SK-N-SH treated with all-trans-retinoic acid at 6 μM for 48 hours (cell line): Measurements from ENCODE around the gene SCO1.

Experiments
- ARNTL ChIP-seq: fragments of 450-650 bp; formaldehyde crosslinking; IDR thresholded peaks from 2 replicates; pipeline ENCODE4 v1.5.0; 2020; ENCODE audit warnings: low read depth, mild to moderate bottlenecking, moderate library complexity, borderline replicate concordance
- CSDC2 ChIP-seq: fragments of 250-450 bp; sonication (Bioruptor Pico); IDR thresholded peaks from 2 replicates; pipeline ENCODE4 v1.5.0; 2020; ENCODE audit warnings: mild to moderate bottlenecking, moderate library complexity
- ISL1 ChIP-seq: fragments of 250-450 bp; sonication (Bioruptor Pico); IDR thresholded peaks from 2 replicates; pipeline ENCODE4 v2.1.2; 2022; ENCODE audit warnings: mild to moderate bottlenecking, moderate library complexity
- OSR1 ChIP-seq: fragments of 250-450 bp; sonication (Bioruptor Pico); IDR thresholded peaks from 2 replicates; pipeline ENCODE4 v1.8.0; 2022; ENCODE audit warnings: moderate library complexity, mild to moderate bottlenecking, inconsistent platforms
- PPARA ChIP-seq: fragments of 250-450 bp; sonication (Bioruptor Pico); IDR thresholded peaks from 2 replicates; pipeline ENCODE4 v1.5.0; 2020; ENCODE audit warnings: mild to moderate bottlenecking, borderline replicate concordance
- RARB ChIP-seq: fragments of 250-450 bp; sonication (Bioruptor Pico); IDR thresholded peaks from 2 replicates; pipeline ENCODE4 v1.8.0; 2021; ENCODE audit warnings: mild to moderate bottlenecking, moderate library complexity
- SNAI2 ChIP-seq: fragments of 250-450 bp; sonication (Bioruptor Pico); IDR thresholded peaks from 2 replicates; pipeline ENCODE4 v1.5.0; 2020; ENCODE audit warnings: mild to moderate bottlenecking, moderate library complexity
- ZC3H10 ChIP-seq: fragments of 250-450 bp; sonication (Bioruptor Pico); IDR thresholded peaks from 2 replicates; pipeline ENCODE4 v1.5.1; 2021; ENCODE audit warnings: mild to moderate bottlenecking, moderate library complexity
- ZFP3 ChIP-seq: fragments of 250-450 bp; sonication (Bioruptor Pico); IDR thresholded peaks from 2 replicates; pipeline ENCODE4 v1.5.0; 2020; ENCODE audit warnings: mild to moderate bottlenecking, moderate library complexity
- ZFP30 ChIP-seq: fragments of 450-650 bp; formaldehyde crosslinking; IDR thresholded peaks from 2 replicates; pipeline ENCODE4 v1.5.0; 2022; ENCODE audit warnings: mild to moderate bottlenecking, moderate library complexity
- TF ChIP-seq, protein P1 (sequence below): fragments of 250-450 bp; sonication (Bioruptor Pico); IDR thresholded peaks from 2 replicates; pipeline ENCODE4 v1.8.0; 2020; ENCODE audit warnings: mild to moderate bottlenecking, moderate library complexity, borderline replicate concordance
- TF ChIP-seq, protein P2 (sequence below): fragments of 250-450 bp; sonication (Bioruptor Pico); IDR thresholded peaks from 2 replicates; pipeline ENCODE4 v1.5.1; 2020; ENCODE audit warnings: low read depth, mild to moderate bottlenecking, moderate library complexity
- TF ChIP-seq, protein P3 (sequence below): fragments of 250-450 bp; sonication (Bioruptor Pico); IDR thresholded peaks from 2 replicates; pipeline ENCODE4 v1.8.0; 2021; ENCODE audit warnings: low read depth, mild to moderate bottlenecking, moderate library complexity, borderline replicate concordance
- TF ChIP-seq, protein P4 (sequence below): fragments of 250-450 bp; sonication (Bioruptor Pico); IDR thresholded peaks from 2 replicates; pipeline ENCODE4 v1.5.0; 2020; ENCODE audit warnings: mild to moderate bottlenecking, moderate library complexity

DNA sequence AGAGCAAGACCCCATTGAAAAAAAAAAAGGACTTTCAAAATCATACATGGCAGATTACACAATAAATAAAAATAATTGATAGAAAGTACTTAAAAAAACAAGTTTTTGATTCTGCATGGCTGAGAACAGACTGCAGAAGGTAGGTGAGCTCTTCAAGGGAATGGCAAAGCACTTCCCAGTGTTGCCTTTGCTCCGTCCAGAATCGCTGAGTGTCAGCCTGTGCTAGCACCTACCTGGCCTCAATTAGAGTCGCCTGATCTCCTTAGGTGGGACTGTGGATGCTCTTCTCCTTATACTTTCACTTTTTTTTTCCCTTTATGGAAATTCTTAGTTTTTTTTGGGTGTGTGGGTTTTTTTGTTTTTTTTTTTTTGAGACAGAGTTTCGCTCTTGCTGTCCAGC is 38.5 kb upstream of the SCO1 start:
- TF ChIP-seq, protein P1, sequence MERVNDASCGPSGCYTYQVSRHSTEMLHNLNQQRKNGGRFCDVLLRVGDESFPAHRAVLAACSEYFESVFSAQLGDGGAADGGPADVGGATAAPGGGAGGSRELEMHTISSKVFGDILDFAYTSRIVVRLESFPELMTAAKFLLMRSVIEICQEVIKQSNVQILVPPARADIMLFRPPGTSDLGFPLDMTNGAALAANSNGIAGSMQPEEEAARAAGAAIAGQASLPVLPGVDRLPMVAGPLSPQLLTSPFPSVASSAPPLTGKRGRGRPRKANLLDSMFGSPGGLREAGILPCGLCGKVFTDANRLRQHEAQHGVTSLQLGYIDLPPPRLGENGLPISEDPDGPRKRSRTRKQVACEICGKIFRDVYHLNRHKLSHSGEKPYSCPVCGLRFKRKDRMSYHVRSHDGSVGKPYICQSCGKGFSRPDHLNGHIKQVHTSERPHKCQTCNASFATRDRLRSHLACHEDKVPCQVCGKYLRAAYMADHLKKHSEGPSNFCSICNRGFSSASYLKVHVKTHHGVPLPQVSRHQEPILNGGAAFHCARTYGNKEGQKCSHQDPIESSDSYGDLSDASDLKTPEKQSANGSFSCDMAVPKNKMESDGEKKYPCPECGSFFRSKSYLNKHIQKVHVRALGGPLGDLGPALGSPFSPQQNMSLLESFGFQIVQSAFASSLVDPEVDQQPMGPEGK (CRISPR knock-in tag): no peak
- no peak for TF ChIP-seq ISL1
- TF ChIP-seq ARNTL: no peak
- no peak for TF ChIP-seq OSR1
- TF ChIP-seq ZC3H10 (CRISPR knock-in tag): no peak
- TF ChIP-seq SNAI2 (CRISPR knock-in tag): no peak
- no peak for TF ChIP-seq RARB (CRISPR knock-in tag)
- TF ChIP-seq ZFP3 (CRISPR knock-in tag): no peak
- no peak for TF ChIP-seq CSDC2 (CRISPR knock-in tag)
- no peak for TF ChIP-seq PPARA (CRISPR knock-in tag)
- TF ChIP-seq, protein P2, sequence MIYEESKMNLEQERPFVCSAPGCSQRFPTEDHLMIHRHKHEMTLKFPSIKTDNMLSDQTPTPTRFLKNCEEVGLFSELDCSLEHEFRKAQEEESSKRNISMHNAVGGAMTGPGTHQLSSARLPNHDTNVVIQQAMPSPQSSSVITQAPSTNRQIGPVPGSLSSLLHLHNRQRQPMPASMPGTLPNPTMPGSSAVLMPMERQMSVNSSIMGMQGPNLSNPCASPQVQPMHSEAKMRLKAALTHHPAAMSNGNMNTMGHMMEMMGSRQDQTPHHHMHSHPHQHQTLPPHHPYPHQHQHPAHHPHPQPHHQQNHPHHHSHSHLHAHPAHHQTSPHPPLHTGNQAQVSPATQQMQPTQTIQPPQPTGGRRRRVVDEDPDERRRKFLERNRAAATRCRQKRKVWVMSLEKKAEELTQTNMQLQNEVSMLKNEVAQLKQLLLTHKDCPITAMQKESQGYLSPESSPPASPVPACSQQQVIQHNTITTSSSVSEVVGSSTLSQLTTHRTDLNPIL: no peak
- TF ChIP-seq, protein P3, sequence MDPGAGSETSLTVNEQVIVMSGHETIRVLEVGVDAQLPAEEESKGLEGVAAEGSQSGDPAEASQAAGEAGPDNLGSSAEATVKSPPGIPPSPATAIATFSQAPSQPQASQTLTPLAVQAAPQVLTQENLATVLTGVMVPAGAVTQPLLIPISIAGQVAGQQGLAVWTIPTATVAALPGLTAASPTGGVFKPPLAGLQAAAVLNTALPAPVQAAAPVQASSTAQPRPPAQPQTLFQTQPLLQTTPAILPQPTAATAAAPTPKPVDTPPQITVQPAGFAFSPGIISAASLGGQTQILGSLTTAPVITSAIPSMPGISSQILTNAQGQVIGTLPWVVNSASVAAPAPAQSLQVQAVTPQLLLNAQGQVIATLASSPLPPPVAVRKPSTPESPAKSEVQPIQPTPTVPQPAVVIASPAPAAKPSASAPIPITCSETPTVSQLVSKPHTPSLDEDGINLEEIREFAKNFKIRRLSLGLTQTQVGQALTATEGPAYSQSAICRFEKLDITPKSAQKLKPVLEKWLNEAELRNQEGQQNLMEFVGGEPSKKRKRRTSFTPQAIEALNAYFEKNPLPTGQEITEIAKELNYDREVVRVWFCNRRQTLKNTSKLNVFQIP (CRISPR knock-in tag): no peak
- TF ChIP-seq, protein P4, sequence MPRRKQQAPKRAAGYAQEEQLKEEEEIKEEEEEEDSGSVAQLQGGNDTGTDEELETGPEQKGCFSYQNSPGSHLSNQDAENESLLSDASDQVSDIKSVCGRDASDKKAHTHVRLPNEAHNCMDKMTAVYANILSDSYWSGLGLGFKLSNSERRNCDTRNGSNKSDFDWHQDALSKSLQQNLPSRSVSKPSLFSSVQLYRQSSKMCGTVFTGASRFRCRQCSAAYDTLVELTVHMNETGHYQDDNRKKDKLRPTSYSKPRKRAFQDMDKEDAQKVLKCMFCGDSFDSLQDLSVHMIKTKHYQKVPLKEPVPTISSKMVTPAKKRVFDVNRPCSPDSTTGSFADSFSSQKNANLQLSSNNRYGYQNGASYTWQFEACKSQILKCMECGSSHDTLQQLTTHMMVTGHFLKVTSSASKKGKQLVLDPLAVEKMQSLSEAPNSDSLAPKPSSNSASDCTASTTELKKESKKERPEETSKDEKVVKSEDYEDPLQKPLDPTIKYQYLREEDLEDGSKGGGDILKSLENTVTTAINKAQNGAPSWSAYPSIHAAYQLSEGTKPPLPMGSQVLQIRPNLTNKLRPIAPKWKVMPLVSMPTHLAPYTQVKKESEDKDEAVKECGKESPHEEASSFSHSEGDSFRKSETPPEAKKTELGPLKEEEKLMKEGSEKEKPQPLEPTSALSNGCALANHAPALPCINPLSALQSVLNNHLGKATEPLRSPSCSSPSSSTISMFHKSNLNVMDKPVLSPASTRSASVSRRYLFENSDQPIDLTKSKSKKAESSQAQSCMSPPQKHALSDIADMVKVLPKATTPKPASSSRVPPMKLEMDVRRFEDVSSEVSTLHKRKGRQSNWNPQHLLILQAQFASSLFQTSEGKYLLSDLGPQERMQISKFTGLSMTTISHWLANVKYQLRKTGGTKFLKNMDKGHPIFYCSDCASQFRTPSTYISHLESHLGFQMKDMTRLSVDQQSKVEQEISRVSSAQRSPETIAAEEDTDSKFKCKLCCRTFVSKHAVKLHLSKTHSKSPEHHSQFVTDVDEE (CRISPR knock-in tag): no peak
- TF ChIP-seq ZFP30 (CRISPR knock-in tag): no peak
